HUES6 (cell line): ENCODE results near the gene CHRNB1.

ENCODE experiments used
- H3K27ac ChIP-seq: 2 replicates; pipeline ENCODE4 v1.7.0; 2013; ENCODE audit warnings: low read depth, mild to moderate bottlenecking, low read length, inconsistent platforms
- H3K27me3 ChIP-seq: 2 replicates; pipeline ENCODE4 v1.6.1; 2013; ENCODE audit warnings: low read length; ENCODE audit not compliant: control insufficient read depth, insufficient read depth
- H3K36me3 ChIP-seq: 2 replicates; pipeline ENCODE4 v1.6.1; 2013; ENCODE audit warnings: low read length; ENCODE audit not compliant: control insufficient read depth, insufficient read depth
- H3K4me1 ChIP-seq: 2 replicates; pipeline ENCODE4 v1.6.1; 2013; ENCODE audit warnings: low read length; ENCODE audit not compliant: control insufficient read depth, insufficient read depth
- H3K4me3 ChIP-seq: 2 replicates; pipeline ENCODE4 v1.5.1; 2013; ENCODE audit warnings: low read depth, low read length
- H3K9ac ChIP-seq: one replicate; pipeline ENCODE4 v1.6.1; 2013; ENCODE audit warnings: mild to moderate bottlenecking, low read length
- H3K9me3 ChIP-seq: 2 replicates; pipeline ENCODE4 v1.6.1; 2013; ENCODE audit warnings: low read depth, low read length; ENCODE audit not compliant: control insufficient read depth, insufficient read depth

The CHRNB1 gene

DNA sequence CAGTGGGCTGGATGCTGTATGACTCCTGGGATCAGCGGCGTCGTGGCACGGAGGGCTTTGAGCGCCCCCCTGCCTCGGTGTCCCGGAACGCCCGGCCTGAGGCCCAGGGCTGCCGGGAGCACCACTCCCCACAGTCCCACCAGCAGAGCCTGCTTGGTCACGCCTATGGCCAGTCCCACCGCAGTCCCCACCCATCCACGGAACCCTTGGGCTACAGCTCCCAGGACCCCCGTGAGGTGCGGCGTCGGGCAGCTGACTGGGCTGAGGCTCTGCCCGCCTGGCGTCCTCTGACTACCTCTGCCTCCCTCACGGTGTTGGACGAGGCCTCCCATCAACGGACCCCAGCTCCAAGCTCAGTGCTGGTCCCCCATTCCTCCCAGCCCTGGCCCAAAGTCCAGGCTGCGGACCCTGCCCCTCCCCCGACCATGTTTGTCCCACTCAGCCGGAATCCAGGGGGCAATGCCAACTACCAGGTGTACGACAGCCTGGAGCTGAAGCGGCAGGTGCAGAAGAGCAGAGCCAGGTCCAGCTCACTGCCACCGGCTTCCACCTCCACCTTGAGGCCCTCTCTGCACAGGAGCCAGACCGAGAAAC lies 17.9 kb upstream of the CHRNB1 start:
- Histone ChIP-seq H3K9ac (no peak overlapping the region), H3K4me3 (no peak overlapping the region), H3K9me3 (no peaks in the 10 kb centered on the region), H3K27ac (no peak overlapping the region), H3K27me3 (peaks cover 2% of the 10 kb centered on the region; the same call in 1 of the 2 replicates), H3K36me3 (no peaks in the 10 kb centered on the region), H3K4me1 (no peaks in the 10 kb centered on the region)

- Histone ChIP-seq H3K9ac (no peak overlapping the region), H3K27me3 (peaks cover 2% of the 10 kb centered on the region; the same call in 1 of the 2 replicates), H3K9me3 (no peaks in the 10 kb centered on the region), H3K36me3 (no peaks in the 10 kb centered on the region), H3K4me3 (no peak overlapping the region), H3K27ac (no peak overlapping the region), H3K4me1 (no peaks in the 10 kb centered on the region)
These were observed 17.3 kb upstream of the CHRNB1 start for GRCh38 chr17:7427549-7427948.

GRCh38 chr17:7428557-7428956 lies 16.3 kb upstream of the CHRNB1 start, which contains the start of gene SPEM3:
Gene SPEM3 (plus strand): TSS chr17:7428857. CDS start chr17:7428903, 46 bp downstream.
- H3K4me1 ChIP-seq = no peaks in the 10 kb centered on the region
- no peak within 1 kb of the TSS for H3K4me3 ChIP-seq
- H3K36me3 ChIP-seq = no peaks in the 10 kb centered on the region
- H3K27me3 ChIP-seq = peaks cover 2% of the 10 kb centered on the region; the same call in 1 of the 2 replicates
- no peak within 1 kb of the TSS for H3K9ac ChIP-seq
- H3K9me3 ChIP-seq = no peaks in the 10 kb centered on the region
- H3K27ac ChIP-seq = no peak within 1 kb of the TSS

DNA sequence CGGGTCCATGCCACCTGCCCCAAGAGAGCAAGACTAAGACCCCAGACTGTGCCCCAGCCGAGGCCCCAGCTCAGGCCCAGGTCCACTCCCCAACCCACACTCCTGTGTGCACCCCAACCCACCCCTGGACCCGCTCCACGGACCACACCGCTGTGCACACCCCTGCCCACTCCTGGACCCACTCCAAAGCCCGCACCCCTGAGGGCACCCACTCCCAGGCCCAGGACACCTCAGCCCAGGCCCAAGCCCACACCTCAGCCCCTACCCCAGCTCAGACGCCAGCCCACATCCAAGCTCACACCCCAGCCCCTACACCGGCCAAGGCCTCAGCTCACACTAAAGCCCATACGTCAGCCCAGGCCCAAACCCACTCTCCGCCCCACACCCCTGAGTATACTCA lies 15.1 kb upstream of the CHRNB1 start:
- Histone ChIP-seq H3K9ac (no peak overlapping the region), H3K27ac (no peak overlapping the region), H3K27me3 (peaks cover 2% of the 10 kb centered on the region; the same call in 1 of the 2 replicates)

GRCh38 chr17:7431231-7431630 lies 13.6 kb upstream of the CHRNB1 start:
- no peaks in the 10 kb centered on the region for H3K4me1 ChIP-seq
- H3K9me3 ChIP-seq = no peaks in the 10 kb centered on the region
- H3K36me3 ChIP-seq = no peaks in the 10 kb centered on the region
- no peak overlapping the region for H3K9ac ChIP-seq
- no peak overlapping the region for H3K27ac ChIP-seq
- peaks cover 2% of the 10 kb centered on the region; the same call in 1 of the 2 replicates for H3K27me3 ChIP-seq
- H3K4me3 ChIP-seq = no peak overlapping the region

More for the DNA sequence above, 15.1 kb upstream of the CHRNB1 start:
- Histone ChIP-seq H3K9me3 (no peaks in the 10 kb centered on the region), H3K4me3 (no peak overlapping the region), H3K4me1 (no peaks in the 10 kb centered on the region), H3K36me3 (no peaks in the 10 kb centered on the region)

GRCh38 chr17:7432296-7432695 lies 12.6 kb upstream of the CHRNB1 start:
- Histone ChIP-seq H3K4me3 (no peak overlapping the region), H3K9me3 (no peaks in the 10 kb centered on the region), H3K9ac (no peak overlapping the region), H3K27me3 (peaks cover 5% of the 10 kb centered on the region; the same call in 1 of the 2 replicates), H3K4me1 (no peaks in the 10 kb centered on the region), H3K27ac (no peak overlapping the region), H3K36me3 (no peaks in the 10 kb centered on the region)

DNA sequence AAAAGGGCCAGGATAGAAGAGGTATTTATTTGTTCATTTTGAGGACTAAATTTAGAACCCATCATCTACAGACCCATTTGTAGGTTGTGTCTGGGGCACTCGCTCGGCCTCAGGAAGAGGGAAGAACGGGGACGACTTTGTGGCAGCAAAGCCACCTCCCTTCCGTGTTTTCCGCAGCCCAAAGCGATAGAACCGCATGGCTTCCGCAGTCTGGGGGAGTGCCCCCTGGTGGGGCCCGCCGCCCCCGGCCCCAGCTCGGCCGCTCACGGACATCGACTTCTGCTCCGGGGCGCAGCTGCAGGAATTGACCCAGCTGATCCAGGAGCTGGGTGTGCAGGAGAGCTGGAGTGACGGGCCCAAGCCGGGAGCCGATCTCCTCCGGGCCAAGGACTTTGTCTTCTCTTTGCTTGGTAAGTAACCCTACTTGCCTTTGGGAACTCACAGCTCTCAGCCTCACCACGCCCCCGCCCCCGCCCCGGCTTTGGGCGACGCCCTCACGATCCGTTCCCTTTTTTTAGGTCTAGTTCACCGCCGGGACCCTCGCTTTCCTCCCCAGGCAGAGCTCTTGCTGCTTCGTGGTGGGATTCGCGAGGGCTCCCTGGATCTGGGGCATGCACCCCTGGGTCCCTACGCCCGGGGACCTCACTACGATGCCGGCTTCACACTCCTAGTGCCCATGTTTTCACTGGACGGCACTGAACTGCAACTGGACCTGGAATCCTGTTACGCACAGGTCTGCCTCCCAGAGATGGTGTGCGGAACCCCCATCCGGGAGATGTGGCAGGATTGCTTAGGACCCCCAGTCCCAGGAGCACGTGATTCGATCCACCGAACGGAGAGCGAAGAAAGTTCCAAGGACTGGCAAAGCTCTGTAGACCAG lies 8.9 kb upstream of the CHRNB1 start:
- peak overlapping the region; percentile 24; the same call in 1 of the 2 replicates for H3K27ac ChIP-seq
- H3K9ac ChIP-seq = peak overlapping the region; percentile 68
- H3K4me1 ChIP-seq = peaks cover 17% of the 10 kb centered on the region
- no peaks in the 10 kb centered on the region for H3K36me3 ChIP-seq
- H3K9me3 ChIP-seq = no peaks in the 10 kb centered on the region
- H3K4me3 ChIP-seq = peak overlapping the region; percentile 80
- H3K27me3 ChIP-seq = peaks cover 28% of the 10 kb centered on the region

DNA sequence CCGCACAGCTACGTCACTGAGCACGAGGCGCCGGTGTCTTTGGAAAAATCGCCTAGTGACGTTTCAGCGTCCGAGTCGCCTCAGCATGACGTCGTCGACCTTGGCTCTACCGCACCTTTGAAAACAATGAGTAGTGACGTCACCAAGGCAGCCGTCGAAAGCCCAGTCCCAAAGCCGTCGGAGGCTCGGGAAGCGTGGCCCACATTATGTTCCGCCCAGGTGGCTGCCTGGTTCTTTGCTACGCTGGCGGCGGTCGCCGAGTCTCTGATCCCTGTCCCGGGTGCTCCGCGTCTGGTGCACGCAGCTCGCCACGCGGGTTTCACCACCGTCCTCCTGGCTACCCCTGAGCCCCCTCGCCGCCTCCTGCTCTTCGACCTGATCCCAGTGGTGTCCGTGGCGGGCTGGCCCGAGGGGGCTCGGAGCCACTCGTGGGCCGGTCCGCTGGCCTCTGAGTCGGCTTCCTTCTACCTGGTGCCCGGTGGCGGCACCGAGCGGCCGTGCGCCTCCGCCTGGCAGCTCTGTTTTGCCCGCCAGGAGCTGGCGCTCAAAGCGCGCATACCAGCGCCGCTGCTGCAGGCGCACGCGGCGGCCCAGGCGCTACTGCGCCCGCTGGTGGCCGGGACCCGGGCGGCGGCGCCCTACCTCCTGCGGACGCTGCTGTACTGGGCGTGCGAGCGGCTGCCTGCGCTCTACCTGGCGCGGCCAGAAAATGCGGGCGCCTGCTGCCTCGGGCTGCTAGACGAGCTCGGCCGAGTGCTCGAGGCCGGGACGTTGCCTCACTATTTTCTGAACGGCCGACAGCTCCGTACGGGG lies 8.1 kb upstream of the CHRNB1 start:
- Histone ChIP-seq H3K4me3 (peak overlapping the region; percentile 80), H3K36me3 (no peaks in the 10 kb centered on the region), H3K27ac (no peak overlapping the region; the same call in 1 of the 2 replicates), H3K9ac (peak overlapping the region; percentile 68), H3K4me1 (peaks cover 25% of the 10 kb centered on the region), H3K27me3 (peaks cover 34% of the 10 kb centered on the region), H3K9me3 (no peaks in the 10 kb centered on the region)

GRCh38 chr17:7437369-7437863 lies 7.4 kb upstream of the CHRNB1 start:
- peaks cover 37% of the 10 kb centered on the region for H3K27me3 ChIP-seq
- no peak overlapping the region for H3K27ac ChIP-seq
- no peaks in the 10 kb centered on the region for H3K9me3 ChIP-seq
- peak overlapping the region; percentile 3 for H3K9ac ChIP-seq
- no peaks in the 10 kb centered on the region for H3K36me3 ChIP-seq
- H3K4me1 ChIP-seq = peaks cover 25% of the 10 kb centered on the region
- H3K4me3 ChIP-seq = peak overlapping the region; percentile 80

DNA sequence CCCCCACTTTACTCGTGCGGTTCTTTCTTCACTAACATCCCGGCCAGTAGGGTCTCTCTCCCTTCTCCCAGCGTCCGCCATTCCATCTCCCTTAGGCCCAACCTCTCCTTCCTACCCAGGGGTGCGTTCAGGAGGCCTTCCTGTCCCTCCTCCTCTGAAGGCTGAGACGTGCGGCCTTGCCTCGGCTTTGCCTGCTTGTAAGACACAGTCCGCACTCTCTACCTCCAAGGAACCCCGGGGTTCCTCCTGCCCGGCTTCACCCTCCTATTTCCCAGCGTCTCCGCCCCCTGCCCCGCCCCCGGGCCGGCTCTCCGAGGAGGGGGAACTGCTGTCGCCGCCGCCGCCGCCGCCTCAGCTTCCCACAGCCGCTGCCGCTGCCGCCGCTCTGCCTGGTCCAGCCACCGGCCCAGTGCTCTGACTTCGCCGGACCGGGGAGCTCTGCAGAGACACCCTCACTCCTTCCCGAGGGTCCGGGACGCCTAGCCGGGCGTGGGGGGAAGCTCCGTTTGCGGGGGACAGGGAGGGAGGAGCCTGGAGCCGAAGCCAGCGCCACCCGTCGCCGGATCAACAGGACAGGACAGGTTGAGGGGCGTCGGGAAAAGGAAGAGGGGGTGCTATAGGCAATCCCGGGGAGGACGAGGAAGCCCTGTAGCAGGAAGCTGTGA lies 6.8 kb upstream of the CHRNB1 start:
- H3K27ac ChIP-seq = no peak overlapping the region
- no peaks in the 10 kb centered on the region for H3K36me3 ChIP-seq
- H3K4me1 ChIP-seq = peaks cover 25% of the 10 kb centered on the region
- peaks cover 39% of the 10 kb centered on the region for H3K27me3 ChIP-seq
- H3K9ac ChIP-seq = peak overlapping the region; percentile 37
- no peaks in the 10 kb centered on the region for H3K9me3 ChIP-seq
- peak overlapping the region; percentile 80 for H3K4me3 ChIP-seq
